ENCODE data around the gene TPSG1. TPM values are rescaled to one million over a fixed set of nuclear protein-coding genes. Genes with fewer than 3 reads are reported as not detected.
"Not testable (repeated sequence)": the region's sequence is repeated elsewhere in the genome, so short reads cannot be mapped to it uniquely, and the experiment has no call there.

TPSG1 gene
- total RNA-seq, 2 donors from 2014 or later, result 0.54 TPM; not detected in 1

DNA sequence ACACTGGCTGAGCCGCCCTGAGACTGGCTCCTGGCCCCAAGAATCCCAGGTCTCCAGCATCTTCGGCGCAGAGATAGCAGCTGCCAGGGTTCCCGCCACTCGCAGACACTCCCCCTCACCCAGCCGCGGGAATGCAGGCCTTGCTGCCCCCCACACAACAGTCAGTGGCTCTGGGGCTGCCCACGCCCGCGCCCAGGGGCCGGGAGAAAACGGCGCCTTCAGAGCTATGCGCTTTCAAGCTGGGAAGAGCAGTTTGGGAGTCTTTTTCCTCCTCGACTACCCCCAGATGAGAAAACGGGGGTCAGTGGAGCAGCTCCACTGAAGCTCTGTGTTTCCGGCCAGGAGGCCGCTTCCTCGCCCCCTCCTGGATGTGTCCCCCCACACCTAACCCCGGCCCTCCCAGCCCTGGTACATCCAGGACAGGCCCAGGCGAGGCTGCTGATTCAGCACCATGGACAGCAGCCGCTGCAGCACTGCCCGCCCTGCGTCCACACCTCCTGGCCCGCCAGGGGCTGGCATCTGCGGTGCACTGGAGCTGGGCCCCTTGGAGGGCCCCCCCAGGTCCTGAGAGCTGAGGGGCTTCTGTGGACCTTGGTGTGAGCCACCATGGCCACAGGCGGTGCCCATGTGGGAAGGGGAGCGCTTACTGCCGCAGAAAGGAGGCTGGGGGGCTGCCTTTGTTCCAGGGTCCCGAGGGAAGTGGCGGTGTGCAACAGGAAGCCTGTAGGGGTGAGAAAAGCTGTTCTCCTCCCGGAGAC is 36.5 kb downstream of the TPSG1 start:
- H3K27me3 ChIP-seq (replicated peaks; ENCODE audit: insufficient read depth), result no peaks in the 10 kb centered on the region
- no peak for DNase-seq (ENCODE audit: low spot score)
- no peaks in the 10 kb centered on the region for H3K9me3 ChIP-seq
- H3K4me3 ChIP-seq, result no peak overlapping the region
- H3K4me1 ChIP-seq (ENCODE audit: control insufficient read depth in 1 of 2, low read depth in 2 of 2), result peaks cover 0 to 3% of the 10 kb centered on the region in 2 donors
- no peak overlapping the region for H3K27ac ChIP-seq
- no peak for ATAC-seq (ENCODE audit: insufficient number of reproducible peaks, low FRiP score, low read depth)
- no peaks in the 10 kb centered on the region for H3K36me3 ChIP-seq
- TF ChIP-seq, protein P1, sequence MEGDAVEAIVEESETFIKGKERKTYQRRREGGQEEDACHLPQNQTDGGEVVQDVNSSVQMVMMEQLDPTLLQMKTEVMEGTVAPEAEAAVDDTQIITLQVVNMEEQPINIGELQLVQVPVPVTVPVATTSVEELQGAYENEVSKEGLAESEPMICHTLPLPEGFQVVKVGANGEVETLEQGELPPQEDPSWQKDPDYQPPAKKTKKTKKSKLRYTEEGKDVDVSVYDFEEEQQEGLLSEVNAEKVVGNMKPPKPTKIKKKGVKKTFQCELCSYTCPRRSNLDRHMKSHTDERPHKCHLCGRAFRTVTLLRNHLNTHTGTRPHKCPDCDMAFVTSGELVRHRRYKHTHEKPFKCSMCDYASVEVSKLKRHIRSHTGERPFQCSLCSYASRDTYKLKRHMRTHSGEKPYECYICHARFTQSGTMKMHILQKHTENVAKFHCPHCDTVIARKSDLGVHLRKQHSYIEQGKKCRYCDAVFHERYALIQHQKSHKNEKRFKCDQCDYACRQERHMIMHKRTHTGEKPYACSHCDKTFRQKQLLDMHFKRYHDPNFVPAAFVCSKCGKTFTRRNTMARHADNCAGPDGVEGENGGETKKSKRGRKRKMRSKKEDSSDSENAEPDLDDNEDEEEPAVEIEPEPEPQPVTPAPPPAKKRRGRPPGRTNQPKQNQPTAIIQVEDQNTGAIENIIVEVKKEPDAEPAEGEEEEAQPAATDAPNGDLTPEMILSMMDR (IDR thresholded peaks at IDR 0.05), result peak; percentile 10

DNA sequence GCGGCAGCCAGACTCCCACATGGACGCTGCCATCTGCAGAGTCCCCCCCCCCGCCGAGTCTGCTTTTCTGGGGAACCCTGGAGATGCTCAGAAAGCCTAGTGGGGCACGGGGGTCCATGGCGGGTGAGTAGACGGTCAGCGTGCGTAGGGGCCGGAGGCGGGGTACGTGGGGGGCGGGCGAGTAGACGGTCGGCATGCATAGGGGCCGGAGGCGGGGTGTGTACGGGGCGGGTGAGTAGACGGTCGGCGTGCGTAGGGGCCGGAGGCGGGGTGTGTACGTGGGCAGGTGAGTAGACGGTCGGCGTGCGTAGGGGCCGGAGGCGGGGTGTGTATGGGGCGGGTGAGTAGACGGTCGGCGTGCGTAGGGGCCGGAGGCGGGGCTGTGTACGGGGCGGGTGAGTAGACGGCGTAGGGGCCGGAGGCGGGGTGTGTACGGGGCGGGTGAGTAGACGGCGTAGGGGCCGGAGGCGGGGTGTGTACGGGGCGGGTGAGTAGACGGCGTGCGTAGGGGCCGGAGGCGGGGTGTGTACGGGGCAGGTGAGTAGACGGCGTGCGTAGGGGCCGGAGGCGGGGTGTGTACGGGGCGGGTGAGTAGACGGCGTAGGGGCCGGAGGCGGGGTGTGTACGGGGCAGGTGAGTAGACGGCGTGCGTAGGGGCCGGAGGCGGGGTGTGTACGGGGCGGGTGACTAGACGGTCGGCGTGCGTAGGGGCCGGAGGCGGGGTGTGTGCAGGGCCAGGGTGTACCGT is 39.4 kb downstream of the TPSG1 start:
- H3K9me3 ChIP-seq; H3K27me3 ChIP-seq (replicated peaks; ENCODE audit: insufficient read depth); H3K27ac ChIP-seq; ATAC-seq (ENCODE audit: insufficient number of reproducible peaks, low FRiP score, low read depth); DNase-seq (ENCODE audit: low spot score); H3K4me3 ChIP-seq; H3K36me3 ChIP-seq: not testable (repeated sequence)
- peaks cover 20 to 32% of the 10 kb centered on the region in 2 donors for H3K4me1 ChIP-seq (ENCODE audit: control insufficient read depth in 1 of 2, low read depth in 2 of 2)

DNA sequence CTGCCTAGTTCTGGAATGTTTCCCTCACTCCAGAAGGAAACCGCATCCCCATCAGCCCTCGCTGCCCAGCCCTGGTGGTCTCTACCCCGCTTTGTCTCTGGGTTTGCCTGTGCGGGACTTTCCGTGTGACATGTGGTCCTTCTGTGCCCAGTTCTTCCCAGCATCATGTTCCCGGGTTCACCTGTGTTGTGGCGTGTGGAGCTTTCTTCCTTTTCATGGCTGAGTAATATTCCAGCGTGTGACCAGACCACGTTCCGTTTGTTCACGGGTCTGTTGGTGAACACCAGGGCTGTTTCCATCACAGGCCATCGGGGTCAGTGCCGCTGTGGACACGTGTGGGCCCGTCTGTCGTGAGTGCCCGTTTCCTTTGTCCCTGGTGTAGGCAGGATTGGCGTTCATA is 40.1 kb downstream of the TPSG1 start:
- Histone ChIP-seq H3K4me1 (ENCODE audit: control insufficient read depth in 1 of 2, low read depth in 2 of 2) (peaks cover 24 to 39% of the 10 kb centered on the region in 2 donors), H3K27ac (no peak overlapping the region), H3K36me3 (no peaks in the 10 kb centered on the region), H3K27me3 (replicated peaks; ENCODE audit: insufficient read depth) (no peaks in the 10 kb centered on the region), H3K4me3 (no peak overlapping the region), H3K9me3 (no peaks in the 10 kb centered on the region)
- no peak for ATAC-seq (ENCODE audit: insufficient number of reproducible peaks, low FRiP score, low read depth)
- DNase-seq (ENCODE audit: low spot score), result no peak
- TF ChIP-seq, protein P1 (IDR thresholded peaks at IDR 0.05), result no peak

DNA sequence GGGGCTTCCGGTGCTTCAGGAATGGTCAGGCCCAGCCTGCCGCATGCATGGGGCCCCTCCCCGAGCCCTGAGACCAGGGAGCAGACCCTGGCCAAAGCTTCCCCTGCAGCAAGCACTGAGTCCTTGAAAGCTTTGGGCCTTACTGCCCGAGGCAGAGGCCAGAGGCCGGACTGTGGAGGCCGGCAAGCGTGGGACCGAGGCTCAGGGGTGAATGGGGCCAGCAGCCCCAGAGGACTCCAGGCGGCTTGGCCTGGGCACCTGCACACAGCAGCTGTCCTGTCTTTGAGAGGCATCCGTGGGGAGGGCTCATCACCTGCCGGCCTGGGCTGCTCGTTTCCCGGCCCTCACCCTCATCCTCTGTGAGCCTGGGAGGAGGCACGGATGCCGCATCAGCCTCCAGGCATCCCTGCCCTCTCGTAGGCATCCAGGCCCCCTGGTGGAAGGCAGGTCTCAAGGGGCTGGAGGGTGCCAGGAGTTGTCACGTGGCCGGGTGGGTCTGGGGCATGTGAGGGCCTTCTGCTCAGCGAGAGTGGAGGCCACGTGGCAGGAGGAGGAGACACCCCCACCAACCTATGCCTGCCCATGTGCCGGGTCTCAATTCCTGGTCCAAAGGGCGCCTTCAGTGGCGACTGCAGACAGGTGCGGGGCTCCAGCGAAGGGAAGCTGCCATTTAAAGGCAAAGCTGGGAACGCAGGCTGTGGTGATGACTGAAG is 40.8 kb downstream of the TPSG1 start:
- no peaks in the 10 kb centered on the region for H3K27me3 ChIP-seq (replicated peaks; ENCODE audit: insufficient read depth)
- ATAC-seq (ENCODE audit: insufficient number of reproducible peaks, low FRiP score, low read depth), result no peak
- no peaks in the 10 kb centered on the region for H3K36me3 ChIP-seq
- peaks cover 24 to 40% of the 10 kb centered on the region in 2 donors for H3K4me1 ChIP-seq (ENCODE audit: control insufficient read depth in 1 of 2, low read depth in 2 of 2)
- H3K27ac ChIP-seq, result no peak overlapping the region
- no peaks in the 10 kb centered on the region for H3K9me3 ChIP-seq
- no peak for DNase-seq (ENCODE audit: low spot score)
- no peak overlapping the region for H3K4me3 ChIP-seq
- TF ChIP-seq, protein P1 (IDR thresholded peaks at IDR 0.05), result no peak

GRCh38 chr16:1182950-1183907 is 41.8 kb downstream of the TPSG1 start:
- peaks cover 24 to 40% of the 10 kb centered on the region in 2 donors for H3K4me1 ChIP-seq (ENCODE audit: control insufficient read depth in 1 of 2, low read depth in 2 of 2)
- no peaks in the 10 kb centered on the region for H3K27me3 ChIP-seq (replicated peaks; ENCODE audit: insufficient read depth)
- H3K36me3 ChIP-seq, result no peaks in the 10 kb centered on the region
- H3K27ac ChIP-seq, result peak overlapping the region in 1 of 2 donors; percentile 91
- ATAC-seq (ENCODE audit: insufficient number of reproducible peaks, low FRiP score, low read depth), result no peak
- TF ChIP-seq, protein P1 (IDR thresholded peaks at IDR 0.05), result no peak
- H3K9me3 ChIP-seq, result no peaks in the 10 kb centered on the region
- peak overlapping the region; percentile 61 for H3K4me3 ChIP-seq
- no peak for DNase-seq (ENCODE audit: low spot score)

All from thoracic aorta (tissue), 2 donors.